ENCODE data around the gene SLC1A5.

The SLC1A5 gene

GRCh38 chr19:46744005-46744691 is 44.2 kb downstream of the SLC1A5 start:
- Histone ChIP-seq H3K4me1 (ENCODE audit: control insufficient read depth, insufficient read depth, low read length) (peaks cover 6% of the 10 kb centered on the region), H3K9me3 (ENCODE audit: control insufficient read depth, insufficient read depth, low read depth, low read length) (no peaks in the 10 kb centered on the region), H3K27ac (ENCODE audit: extremely low read depth, low read depth, low read length) (no peak overlapping the region), H3K36me3 (ENCODE audit: control insufficient read depth in 2 of 2, insufficient read depth in 1 of 2, low read length in 2 of 2) (peaks cover 15 to 39% of the 10 kb centered on the region in 2 experiments; a peak in 2 of 3 replicates), H3K4me3 (ENCODE audit: low read depth, low read length) (no peak overlapping the region; the same call in 1 of the 2 replicates)
- ChIA-PET POLR2A (interaction anchor here (0.6 to 2.2 kb wide), 3 partner anchors 8 to 107 kb away, joined by 3 to 6 read pairs (median 5); partner anchors contain the start of genes AP2S1 and SLC1A5), CTCF (interaction anchor here (0.5 to 2.4 kb wide), 9 partner anchors 9 to 126 kb away, joined by 3 to 11 read pairs (median 5); no protein-coding TSS in a partner anchor)
- TF ChIP-seq ZNF626 (tag by site-specific recombination; IDR thresholded peaks at IDR 0.05) (no peak), ZNF398 (tag by site-specific recombination; IDR thresholded peaks at IDR 0.05) (no peak), ZNF629 (tag by site-specific recombination; IDR thresholded peaks at IDR 0.05) (peak; percentile 82), ZBTB21 (tag by site-specific recombination; IDR thresholded peaks at IDR 0.05) (peak; percentile 77), PRDM10 (tag by site-specific recombination; IDR thresholded peaks at IDR 0.05) (peak; percentile 66), ZNF16 (tag by site-specific recombination; IDR thresholded peaks at IDR 0.05; ENCODE audit: low read depth) (no peak), OVOL3 (tag by site-specific recombination; IDR thresholded peaks at IDR 0.05) (0 out of 2 replicates have a peak, but pooled peaks have one; percentile 35), ZNF394 (tag by site-specific recombination; IDR thresholded peaks at IDR 0.05; ENCODE audit: borderline replicate concordance) (no peak), FEZF1 (tag by site-specific recombination; IDR thresholded peaks at IDR 0.05) (no peak), ZNF664 (tag by site-specific recombination; IDR thresholded peaks at IDR 0.05) (peak; percentile 98), PRDM1 (tag by site-specific recombination; IDR thresholded peaks at IDR 0.05) (peak; percentile 83), ZBTB17 (tag by site-specific recombination; IDR thresholded peaks at IDR 0.05) (peak; percentile 43; the same call in 1 of the 2 replicates), ZNF366 (tag by site-specific recombination; conservative IDR thresholded peaks at IDR 0.05) (no peak), ZNF121 (tag by site-specific recombination; IDR thresholded peaks at IDR 0.05) (peak; percentile 95)
- TF ChIP-seq, protein P1, sequence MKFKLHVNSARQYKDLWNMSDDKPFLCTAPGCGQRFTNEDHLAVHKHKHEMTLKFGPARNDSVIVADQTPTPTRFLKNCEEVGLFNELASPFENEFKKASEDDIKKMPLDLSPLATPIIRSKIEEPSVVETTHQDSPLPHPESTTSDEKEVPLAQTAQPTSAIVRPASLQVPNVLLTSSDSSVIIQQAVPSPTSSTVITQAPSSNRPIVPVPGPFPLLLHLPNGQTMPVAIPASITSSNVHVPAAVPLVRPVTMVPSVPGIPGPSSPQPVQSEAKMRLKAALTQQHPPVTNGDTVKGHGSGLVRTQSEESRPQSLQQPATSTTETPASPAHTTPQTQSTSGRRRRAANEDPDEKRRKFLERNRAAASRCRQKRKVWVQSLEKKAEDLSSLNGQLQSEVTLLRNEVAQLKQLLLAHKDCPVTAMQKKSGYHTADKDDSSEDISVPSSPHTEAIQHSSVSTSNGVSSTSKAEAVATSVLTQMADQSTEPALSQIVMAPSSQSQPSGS (tag by site-specific recombination; IDR thresholded peaks at IDR 0.05; ENCODE audit: low read depth) = 0 out of 2 replicates have a peak, but pooled peaks have one; percentile 13
- TF ChIP-seq, protein P2, sequence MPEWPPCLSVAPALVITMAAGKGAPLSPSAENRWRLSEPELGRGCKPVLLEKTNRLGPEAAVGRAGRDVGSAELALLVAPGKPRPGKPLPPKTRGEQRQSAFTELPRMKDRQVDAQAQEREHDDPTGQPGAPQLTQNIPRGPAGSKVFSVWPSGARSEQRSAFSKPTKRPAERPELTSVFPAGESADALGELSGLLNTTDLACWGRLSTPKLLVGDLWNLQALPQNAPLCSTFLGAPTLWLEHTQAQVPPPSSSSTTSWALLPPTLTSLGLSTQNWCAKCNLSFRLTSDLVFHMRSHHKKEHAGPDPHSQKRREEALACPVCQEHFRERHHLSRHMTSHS (tag by site-specific recombination; IDR thresholded peaks at IDR 0.05) = no peak
- TF ChIP-seq, protein P3, sequence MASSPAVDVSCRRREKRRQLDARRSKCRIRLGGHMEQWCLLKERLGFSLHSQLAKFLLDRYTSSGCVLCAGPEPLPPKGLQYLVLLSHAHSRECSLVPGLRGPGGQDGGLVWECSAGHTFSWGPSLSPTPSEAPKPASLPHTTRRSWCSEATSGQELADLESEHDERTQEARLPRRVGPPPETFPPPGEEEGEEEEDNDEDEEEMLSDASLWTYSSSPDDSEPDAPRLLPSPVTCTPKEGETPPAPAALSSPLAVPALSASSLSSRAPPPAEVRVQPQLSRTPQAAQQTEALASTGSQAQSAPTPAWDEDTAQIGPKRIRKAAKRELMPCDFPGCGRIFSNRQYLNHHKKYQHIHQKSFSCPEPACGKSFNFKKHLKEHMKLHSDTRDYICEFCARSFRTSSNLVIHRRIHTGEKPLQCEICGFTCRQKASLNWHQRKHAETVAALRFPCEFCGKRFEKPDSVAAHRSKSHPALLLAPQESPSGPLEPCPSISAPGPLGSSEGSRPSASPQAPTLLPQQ (tag by site-specific recombination; IDR thresholded peaks at IDR 0.05) = peak; percentile 27; the same call in 1 of the 2 replicates
- TF ChIP-seq, protein P4, sequence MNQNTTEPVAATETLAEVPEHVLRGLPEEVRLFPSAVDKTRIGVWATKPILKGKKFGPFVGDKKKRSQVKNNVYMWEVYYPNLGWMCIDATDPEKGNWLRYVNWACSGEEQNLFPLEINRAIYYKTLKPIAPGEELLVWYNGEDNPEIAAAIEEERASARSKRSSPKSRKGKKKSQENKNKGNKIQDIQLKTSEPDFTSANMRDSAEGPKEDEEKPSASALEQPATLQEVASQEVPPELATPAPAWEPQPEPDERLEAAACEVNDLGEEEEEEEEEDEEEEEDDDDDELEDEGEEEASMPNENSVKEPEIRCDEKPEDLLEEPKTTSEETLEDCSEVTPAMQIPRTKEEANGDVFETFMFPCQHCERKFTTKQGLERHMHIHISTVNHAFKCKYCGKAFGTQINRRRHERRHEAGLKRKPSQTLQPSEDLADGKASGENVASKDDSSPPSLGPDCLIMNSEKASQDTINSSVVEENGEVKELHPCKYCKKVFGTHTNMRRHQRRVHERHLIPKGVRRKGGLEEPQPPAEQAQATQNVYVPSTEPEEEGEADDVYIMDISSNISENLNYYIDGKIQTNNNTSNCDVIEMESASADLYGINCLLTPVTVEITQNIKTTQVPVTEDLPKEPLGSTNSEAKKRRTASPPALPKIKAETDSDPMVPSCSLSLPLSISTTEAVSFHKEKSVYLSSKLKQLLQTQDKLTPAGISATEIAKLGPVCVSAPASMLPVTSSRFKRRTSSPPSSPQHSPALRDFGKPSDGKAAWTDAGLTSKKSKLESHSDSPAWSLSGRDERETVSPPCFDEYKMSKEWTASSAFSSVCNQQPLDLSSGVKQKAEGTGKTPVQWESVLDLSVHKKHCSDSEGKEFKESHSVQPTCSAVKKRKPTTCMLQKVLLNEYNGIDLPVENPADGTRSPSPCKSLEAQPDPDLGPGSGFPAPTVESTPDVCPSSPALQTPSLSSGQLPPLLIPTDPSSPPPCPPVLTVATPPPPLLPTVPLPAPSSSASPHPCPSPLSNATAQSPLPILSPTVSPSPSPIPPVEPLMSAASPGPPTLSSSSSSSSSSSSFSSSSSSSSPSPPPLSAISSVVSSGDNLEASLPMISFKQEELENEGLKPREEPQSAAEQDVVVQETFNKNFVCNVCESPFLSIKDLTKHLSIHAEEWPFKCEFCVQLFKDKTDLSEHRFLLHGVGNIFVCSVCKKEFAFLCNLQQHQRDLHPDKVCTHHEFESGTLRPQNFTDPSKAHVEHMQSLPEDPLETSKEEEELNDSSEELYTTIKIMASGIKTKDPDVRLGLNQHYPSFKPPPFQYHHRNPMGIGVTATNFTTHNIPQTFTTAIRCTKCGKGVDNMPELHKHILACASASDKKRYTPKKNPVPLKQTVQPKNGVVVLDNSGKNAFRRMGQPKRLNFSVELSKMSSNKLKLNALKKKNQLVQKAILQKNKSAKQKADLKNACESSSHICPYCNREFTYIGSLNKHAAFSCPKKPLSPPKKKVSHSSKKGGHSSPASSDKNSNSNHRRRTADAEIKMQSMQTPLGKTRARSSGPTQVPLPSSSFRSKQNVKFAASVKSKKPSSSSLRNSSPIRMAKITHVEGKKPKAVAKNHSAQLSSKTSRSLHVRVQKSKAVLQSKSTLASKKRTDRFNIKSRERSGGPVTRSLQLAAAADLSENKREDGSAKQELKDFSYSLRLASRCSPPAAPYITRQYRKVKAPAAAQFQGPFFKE (tag by site-specific recombination; IDR thresholded peaks at IDR 0.05; ENCODE audit: borderline replicate concordance) = no peak

All from HEK293 (cell line).